GM23338 (cell line): Measurements from ENCODE around the gene IGSF9B.

Experiments used
- CREB1 ChIP-seq: fragments of 250-450 bp; sonication (Bioruptor Pico); IDR thresholded peaks from 2 replicates; pipeline ENCODE4 v1.5.0; 2020; ENCODE audit warnings: low read depth, mild to moderate bottlenecking, moderate library complexity
- CTCF ChIP-seq, 2 experiments: fragments of 200-600 bp in 1 of 2; sonication (generic) in 1 of 2; conservative IDR thresholded peaks; 2 replicates each; pipeline versions ENCODE4 v1.5.1 to v1.6.1; 2016 to 2017; ENCODE audit warnings: antibody characterized with exemption in 2 of 2, low read depth in 2 of 2, mild to moderate bottlenecking in 2 of 2, moderate library complexity in 1 of 2
- EZH2 ChIP-seq: fragments of 200-600 bp; sonication (generic); IDR thresholded peaks from one replicate; pipeline ENCODE4 v1.8.0; 2017; ENCODE audit warnings: antibody characterized with exemption, mild to moderate bottlenecking, low read depth; ENCODE audit not compliant: unreplicated experiment
- POLR2AphosphoS5 ChIP-seq: IDR thresholded peaks from 2 replicates; pipeline ENCODE4 v1.6.1; 2016; ENCODE audit warnings: antibody characterized with exemption, low read depth
- REST ChIP-seq: IDR thresholded peaks from one replicate; pipeline ENCODE4 v1.6.1; 2018; ENCODE audit warnings: antibody characterized with exemption; ENCODE audit not compliant: unreplicated experiment
- STAT1 ChIP-seq: IDR thresholded peaks from one replicate; pipeline ENCODE4 v1.6.1; 2016; ENCODE audit warnings: antibody characterized with exemption; ENCODE audit not compliant: unreplicated experiment

- TF ChIP-seq CTCF (conservative IDR thresholded peaks at IDR 0.05; ENCODE audit: low read depth in 2 of 2) (no peak), POLR2AphosphoS5 (no peak), EZH2 (no peak), STAT1 (no peak), REST (no peak), CREB1 (no peak)
Observed at GRCh38 chr11:133961890-133962289, 5.1 kb upstream of the IGSF9B start.
